ENCODE measurements around the gene LIMA1. TPM values are rescaled to one million over a fixed set of nuclear protein-coding genes. Genes with fewer than 3 reads are reported as not detected.

LIMA1 gene
- total RNA-seq, 4 donors from 2014 or later = 151 to 259 (median 243) TPM

DNA sequence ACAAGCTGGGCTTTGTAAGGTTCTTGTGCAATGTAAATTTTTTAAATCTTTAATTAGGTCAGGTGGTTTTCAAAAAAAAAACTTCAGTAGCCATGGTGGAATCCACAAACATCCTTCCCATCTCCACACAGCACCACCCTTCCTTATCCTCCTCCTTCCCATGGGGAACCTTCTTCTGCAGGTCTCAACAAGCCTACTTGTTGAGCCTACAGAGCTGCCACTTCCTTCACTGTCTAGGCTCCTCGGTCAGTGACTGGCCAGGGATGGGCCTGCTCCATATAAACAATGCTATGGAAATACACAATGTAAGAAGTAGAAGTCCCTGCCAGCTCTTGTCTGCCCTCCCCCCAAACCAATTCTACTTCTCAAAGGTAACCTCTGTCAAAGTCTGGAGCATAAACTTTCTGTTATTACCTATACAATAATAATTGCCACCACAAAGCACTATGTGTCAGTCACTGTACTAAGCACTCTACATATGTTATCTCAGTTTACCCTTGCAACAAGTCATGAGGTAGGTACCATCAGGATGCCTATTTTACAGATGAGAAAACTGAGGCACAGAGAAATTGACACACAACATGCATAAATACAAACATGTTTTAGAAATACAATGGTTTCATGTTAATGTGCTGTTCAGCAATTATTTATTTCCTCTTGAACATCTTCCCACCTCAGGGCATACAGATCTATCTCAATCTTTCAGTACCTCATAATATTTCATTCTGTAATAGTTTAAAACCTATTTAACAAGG, 17.4 kb downstream of the LIMA1 start:
- H3K4me3 ChIP-seq = no peak overlapping the region
- no peaks in the 10 kb centered on the region for H3K27me3 ChIP-seq
- in situ Hi-C loops (cut with MboI; ENCODE audit: low pct_ligation_motif_present in 1 of 4, low pct_unique_long_range_greater_than_20kb in 1 of 4, low sequenced_read_pairs in 3 of 4) (no loop called here), intact Hi-C loops (cut with DNase I; ENCODE audit: low total_unique reads) (no loop called here)
- no peaks in the 10 kb centered on the region for H3K36me3 ChIP-seq
- H3K27ac ChIP-seq = no peak overlapping the region
- peaks cover 0 to 14% (median 2%) of the 10 kb centered on the region in 4 donors for H3K4me1 ChIP-seq
- no peak for DNase-seq
- no peaks in the 10 kb centered on the region for H3K9me3 ChIP-seq
- WGBS, 2 donors (ENCODE audit: low coverage in 1 of 2) = 81% methylated on average over 1 of the region's 1 CpG; no CpG with 5 or more reads in 1 of the 2 donors
- TF ChIP-seq POLR2A (IDR thresholded peaks at IDR 0.05) (no peak), EP300 (IDR thresholded peaks at IDR 0.05; ENCODE audit: low read depth) (no peak), POLR2AphosphoS5 (IDR thresholded peaks at IDR 0.05) (no peak)
- TF ChIP-seq, protein P1, sequence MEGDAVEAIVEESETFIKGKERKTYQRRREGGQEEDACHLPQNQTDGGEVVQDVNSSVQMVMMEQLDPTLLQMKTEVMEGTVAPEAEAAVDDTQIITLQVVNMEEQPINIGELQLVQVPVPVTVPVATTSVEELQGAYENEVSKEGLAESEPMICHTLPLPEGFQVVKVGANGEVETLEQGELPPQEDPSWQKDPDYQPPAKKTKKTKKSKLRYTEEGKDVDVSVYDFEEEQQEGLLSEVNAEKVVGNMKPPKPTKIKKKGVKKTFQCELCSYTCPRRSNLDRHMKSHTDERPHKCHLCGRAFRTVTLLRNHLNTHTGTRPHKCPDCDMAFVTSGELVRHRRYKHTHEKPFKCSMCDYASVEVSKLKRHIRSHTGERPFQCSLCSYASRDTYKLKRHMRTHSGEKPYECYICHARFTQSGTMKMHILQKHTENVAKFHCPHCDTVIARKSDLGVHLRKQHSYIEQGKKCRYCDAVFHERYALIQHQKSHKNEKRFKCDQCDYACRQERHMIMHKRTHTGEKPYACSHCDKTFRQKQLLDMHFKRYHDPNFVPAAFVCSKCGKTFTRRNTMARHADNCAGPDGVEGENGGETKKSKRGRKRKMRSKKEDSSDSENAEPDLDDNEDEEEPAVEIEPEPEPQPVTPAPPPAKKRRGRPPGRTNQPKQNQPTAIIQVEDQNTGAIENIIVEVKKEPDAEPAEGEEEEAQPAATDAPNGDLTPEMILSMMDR (IDR thresholded peaks at IDR 0.05) = no peak

DNA sequence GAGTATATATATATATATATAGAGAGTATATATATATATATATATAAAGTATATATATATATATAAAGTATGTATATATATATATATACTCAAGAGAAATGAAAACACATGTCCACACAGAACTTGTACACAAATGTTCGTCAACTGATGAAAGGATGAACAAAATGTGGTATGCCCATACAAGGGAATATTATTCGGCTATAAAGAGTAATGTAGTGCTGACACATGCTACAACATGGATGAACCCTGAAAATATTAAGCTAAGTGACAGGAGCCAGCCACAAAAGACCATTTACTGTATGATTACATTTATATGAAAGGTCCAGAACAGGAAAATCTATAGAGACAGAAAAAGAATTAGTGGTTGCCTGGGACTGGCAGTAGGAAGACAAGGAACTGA, 19.5 kb downstream of the LIMA1 start:
- TF ChIP-seq POLR2A (IDR thresholded peaks at IDR 0.05) (no peak), POLR2AphosphoS5 (IDR thresholded peaks at IDR 0.05) (no peak), EP300 (IDR thresholded peaks at IDR 0.05; ENCODE audit: low read depth) (no peak)
- TF ChIP-seq, protein P1 (IDR thresholded peaks at IDR 0.05) = no peak
- H3K27me3 ChIP-seq = no peaks in the 10 kb centered on the region
- no peaks in the 10 kb centered on the region for H3K9me3 ChIP-seq
- 94 to 100% methylated on average over 1 to 2 of the region's 2 CpGs for WGBS, 2 donors (ENCODE audit: low coverage in 1 of 2)
- no peaks in the 10 kb centered on the region for H3K36me3 ChIP-seq
- no peak for DNase-seq
- H3K27ac ChIP-seq = no peak overlapping the region
- in situ Hi-C loops (cut with MboI; ENCODE audit: low pct_ligation_motif_present in 1 of 4, low pct_unique_long_range_greater_than_20kb in 1 of 4, low sequenced_read_pairs in 3 of 4) (no loop called here), intact Hi-C loops (cut with DNase I; ENCODE audit: low total_unique reads) (no loop called here)
- peaks cover 8 to 30% (median 18%) of the 10 kb centered on the region in 4 donors for H3K4me1 ChIP-seq
- H3K4me3 ChIP-seq = no peak overlapping the region

DNA sequence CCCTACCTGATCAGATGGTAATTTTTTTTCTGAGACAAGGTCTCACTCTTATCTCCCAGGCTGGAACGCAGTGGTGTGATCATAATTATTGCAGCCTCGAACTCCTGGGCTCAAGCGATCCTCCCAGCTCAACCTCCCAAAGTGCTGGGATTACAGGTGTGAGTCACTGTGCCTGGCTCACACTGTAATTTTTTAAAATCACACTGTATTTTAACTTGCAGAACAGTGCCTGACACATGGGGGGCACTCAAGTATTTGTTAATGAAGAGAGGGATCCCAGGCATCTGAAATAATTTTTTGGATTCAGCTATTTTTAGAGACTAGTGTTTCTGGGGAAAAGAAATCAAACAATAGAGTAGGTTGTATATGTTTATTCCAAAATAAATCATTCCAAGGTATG, 21.7 kb downstream of the LIMA1 start:
- Histone ChIP-seq H3K36me3 (no peaks in the 10 kb centered on the region), H3K27me3 (no peaks in the 10 kb centered on the region), H3K4me1 (peaks cover 20 to 50% (median 34%) of the 10 kb centered on the region in 4 donors), H3K27ac (peak overlapping the region in 1 of 4 donors; percentile 18), H3K4me3 (no peak overlapping the region), H3K9me3 (no peaks in the 10 kb centered on the region)
- intact Hi-C loops (cut with DNase I; ENCODE audit: low total_unique reads) (no loop called here), in situ Hi-C loops (cut with MboI; ENCODE audit: low pct_ligation_motif_present in 1 of 4, low pct_unique_long_range_greater_than_20kb in 1 of 4, low sequenced_read_pairs in 3 of 4) (no loop called here)
- WGBS, 2 donors (ENCODE audit: low coverage in 1 of 2) = 74 to 80% methylated on average over 1 to 3 of the region's 3 CpGs
- no peak for DNase-seq
- TF ChIP-seq POLR2A (IDR thresholded peaks at IDR 0.05) (no peak), EP300 (IDR thresholded peaks at IDR 0.05; ENCODE audit: low read depth) (no peak), POLR2AphosphoS5 (IDR thresholded peaks at IDR 0.05) (no peak)
- TF ChIP-seq, protein P1 (IDR thresholded peaks at IDR 0.05) = no peak

DNA sequence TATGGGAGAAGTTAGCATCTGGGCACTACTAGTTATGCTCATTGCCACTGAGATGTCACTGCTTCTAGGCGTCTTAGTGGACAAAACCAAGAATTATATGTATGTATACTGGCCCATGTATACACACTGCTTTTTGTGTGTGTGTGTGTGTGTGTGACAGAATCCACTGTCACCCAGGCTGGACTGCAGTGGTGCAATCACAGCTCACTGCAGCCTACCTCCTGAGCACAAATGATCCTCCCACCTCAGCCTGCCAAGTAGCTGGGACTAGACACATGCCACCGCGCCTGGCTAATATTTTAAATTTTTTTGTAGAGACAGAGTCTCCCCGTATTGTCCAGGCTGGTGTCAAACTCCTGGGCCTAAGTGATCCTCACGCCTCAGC, 25.2 kb downstream of the LIMA1 start:
- no peak overlapping the region for H3K4me3 ChIP-seq
- intact Hi-C loops (cut with DNase I; ENCODE audit: low total_unique reads) (no loop called here), in situ Hi-C loops (cut with MboI; ENCODE audit: low pct_ligation_motif_present in 1 of 4, low pct_unique_long_range_greater_than_20kb in 1 of 4, low sequenced_read_pairs in 3 of 4) (no loop called here)
- DNase-seq = peak; percentile 43
- H3K27me3 ChIP-seq = no peaks in the 10 kb centered on the region
- TF ChIP-seq, protein P1 (IDR thresholded peaks at IDR 0.05) = no peak
- TF ChIP-seq POLR2AphosphoS5 (IDR thresholded peaks at IDR 0.05) (no peak), EP300 (IDR thresholded peaks at IDR 0.05; ENCODE audit: low read depth) (no peak), POLR2A (IDR thresholded peaks at IDR 0.05) (no peak)
- H3K36me3 ChIP-seq = no peaks in the 10 kb centered on the region
- WGBS, 2 donors (ENCODE audit: low coverage in 1 of 2) = 48% methylated on average over 5 of the region's 5 CpGs; no CpG with 5 or more reads in 1 of the 2 donors
- peak overlapping the region; percentile 76 to 87 (median 86) for H3K27ac ChIP-seq
- H3K4me1 ChIP-seq = peaks cover 20 to 80% (median 45%) of the 10 kb centered on the region in 4 donors
- no peaks in the 10 kb centered on the region for H3K9me3 ChIP-seq

All from transverse colon (tissue), 4 donors.